Glomerular visceral epithelial cell (primary cell): Measurements from ENCODE around the gene COPA.

Experiments used
- DNase-seq: peaks from one replicate; pipeline ENCODE4 v3.0.0-alpha.2; 2016; ENCODE audit errors: extremely low spot score

The COPA gene

DNA sequence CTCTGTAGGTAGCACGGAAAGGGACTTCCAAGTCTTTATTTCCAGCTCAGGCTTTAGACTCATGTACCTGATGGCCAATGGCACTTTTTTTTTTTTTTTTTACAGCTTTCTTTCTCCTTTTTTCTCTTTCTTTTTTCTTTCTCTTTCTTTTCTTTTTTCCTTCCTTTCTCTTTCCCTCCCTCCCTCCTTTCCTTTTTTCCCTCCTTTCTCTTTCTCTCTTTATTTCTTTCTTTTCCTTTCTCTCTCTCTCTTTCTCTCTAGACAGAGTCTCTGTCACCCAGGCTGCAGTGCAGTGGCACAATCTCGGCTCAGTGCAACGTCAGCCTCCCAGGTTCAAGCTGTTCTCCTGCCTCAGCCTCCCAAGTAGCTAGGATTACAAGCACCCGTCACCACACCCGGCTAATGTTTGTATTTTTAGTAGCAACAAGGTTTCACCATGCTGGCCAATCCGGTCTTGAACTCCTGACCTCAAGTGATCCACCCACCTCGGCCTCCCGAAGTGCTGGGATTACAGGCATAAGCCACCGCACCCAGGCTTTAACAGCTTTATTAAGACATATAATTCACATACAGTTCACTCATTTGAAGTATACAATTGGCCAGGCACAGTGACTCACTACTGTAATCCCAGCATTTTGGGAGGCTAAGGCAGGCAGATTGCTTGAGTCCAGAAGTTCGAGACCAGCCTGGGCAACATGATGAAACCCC, 75.6 kb downstream of the COPA start:
- DNase-seq = no peak

DNA sequence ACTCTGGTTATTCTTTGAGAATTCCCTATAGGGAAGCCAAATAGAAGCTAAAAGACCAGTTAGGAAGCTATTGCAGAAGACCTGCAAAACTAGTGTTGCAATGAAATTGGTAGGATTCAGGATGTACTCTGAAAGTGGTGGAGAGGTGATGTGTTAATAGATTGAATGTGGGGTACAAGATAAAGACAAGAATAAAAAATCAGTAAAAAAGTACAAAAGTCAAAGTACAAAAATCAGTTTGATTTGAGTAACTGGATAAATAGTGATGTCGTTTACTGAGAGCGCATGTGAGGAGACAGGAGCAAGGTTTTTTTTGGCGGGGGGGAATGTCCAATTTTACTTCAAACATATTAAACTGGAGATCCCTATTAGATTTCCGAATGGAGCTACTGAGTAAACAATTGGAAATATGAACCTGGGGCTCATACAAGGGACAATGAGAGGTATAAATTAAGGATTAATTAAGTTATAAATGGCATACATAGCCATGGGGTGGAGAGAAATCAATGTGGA, 78.2 kb downstream of the COPA start:
- DNase-seq = no peak

DNA sequence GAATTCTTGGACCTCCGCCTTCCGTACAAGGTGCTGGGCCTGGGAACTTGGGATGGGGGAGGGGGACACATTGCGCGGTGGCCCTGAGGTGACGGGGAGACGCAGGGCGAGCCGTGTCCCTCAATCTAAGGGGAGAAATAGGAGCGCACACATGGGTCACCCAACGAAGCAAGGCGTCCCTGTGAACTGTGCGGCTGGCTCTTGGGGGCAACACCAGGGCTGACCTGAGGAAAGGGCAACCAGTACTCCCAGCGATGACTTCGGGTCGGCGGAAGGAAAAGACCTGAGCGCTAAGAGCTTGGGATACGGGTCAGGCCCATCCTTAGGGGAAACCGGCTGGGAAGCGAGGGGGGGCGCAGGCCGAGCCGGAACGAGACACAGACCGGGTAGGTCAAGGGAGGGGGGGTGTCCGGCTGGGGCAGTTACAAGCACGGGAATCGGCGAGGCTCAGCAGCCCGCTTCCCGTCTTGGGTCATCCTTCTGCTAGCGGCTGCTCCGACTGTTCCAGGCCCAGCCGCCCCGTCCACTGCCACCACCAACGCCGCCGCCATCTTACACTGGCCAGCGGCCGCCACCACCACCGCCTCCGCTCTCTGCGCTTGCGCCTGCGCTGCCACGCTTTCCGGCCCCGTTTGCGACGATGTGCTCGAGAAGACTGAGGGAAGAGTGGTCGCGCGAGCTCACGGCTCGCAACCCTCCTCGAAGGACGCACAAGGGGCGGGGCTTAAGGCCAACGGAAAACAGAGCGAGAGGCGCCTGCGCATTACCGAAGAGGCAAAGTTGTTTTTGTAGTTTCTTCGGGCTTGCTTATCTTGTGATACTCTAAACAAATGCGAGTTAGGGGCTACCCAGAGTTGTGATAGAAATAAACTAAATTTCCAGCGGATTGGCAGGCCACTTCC, 80.9 kb downstream of the COPA start, which contains the start of gene DCAF8:
DCAF8 (minus strand) TSS at position 657 of the 902 bp plus-strand sequence. CDS start 18,541 bp downstream, outside the sequence.
- DNase-seq = peak; percentile 97

DNA sequence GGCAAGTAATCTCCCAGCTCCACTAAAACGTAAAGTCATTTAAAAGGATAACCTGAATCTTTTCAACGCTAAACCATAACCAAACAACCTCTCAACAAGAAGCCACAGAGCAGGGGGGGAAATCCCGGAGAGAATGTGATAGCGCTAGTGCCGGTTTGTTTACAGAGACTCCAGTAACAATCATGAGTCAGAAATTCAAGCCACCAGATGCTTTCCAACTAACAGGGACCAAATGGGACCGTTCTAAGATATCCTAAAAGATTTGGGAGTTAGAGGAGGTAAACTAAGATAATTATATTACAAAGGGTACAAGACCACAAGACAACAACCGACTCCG, 81.5 kb downstream of the COPA start:
- peak; percentile 69 for DNase-seq

DNA sequence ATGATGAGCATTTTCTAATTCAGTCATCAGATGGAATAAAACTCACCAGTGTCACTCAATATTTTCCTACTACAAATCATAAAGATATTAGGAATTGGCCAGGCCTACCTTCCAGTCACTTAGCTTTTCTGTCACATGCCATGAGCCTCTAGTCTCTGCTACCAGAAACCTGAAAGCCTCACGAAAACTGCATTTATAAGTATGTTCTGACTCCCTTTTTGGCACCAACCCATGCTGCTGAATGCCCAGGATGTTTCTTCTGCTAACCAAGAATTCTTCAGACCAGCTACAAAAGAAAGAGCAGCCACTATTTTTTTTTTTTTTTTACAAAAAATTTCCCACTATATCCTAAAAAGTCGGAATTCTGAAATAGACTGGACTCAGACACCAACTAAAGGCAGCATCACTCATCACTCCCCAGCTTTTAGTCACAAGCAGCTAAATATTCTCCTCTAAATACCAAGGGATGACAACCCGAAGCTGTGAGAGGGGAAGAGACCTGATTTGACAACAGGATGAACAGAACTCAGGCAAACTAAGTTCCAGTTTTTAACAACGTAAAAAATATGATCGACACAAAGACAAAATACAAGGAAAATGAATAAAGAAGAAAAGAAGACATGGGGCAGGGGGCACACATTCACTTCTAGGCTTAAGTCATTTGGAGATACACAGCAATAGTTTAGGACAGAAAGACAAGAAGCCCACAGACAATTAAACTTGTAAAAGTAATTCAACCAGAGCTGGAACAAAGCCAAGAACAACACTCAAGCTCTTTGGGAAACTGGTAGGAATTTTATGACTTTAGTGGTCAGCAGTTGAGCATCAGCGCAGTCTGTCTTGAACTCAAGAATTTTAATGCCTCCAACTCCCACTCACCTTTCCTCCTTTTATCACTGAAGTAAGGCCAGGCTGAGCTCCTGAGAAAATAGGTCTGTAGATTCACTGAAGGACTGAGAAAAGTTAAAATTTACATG, 82.4 kb downstream of the COPA start:
- peak; percentile 87 for DNase-seq

DNA sequence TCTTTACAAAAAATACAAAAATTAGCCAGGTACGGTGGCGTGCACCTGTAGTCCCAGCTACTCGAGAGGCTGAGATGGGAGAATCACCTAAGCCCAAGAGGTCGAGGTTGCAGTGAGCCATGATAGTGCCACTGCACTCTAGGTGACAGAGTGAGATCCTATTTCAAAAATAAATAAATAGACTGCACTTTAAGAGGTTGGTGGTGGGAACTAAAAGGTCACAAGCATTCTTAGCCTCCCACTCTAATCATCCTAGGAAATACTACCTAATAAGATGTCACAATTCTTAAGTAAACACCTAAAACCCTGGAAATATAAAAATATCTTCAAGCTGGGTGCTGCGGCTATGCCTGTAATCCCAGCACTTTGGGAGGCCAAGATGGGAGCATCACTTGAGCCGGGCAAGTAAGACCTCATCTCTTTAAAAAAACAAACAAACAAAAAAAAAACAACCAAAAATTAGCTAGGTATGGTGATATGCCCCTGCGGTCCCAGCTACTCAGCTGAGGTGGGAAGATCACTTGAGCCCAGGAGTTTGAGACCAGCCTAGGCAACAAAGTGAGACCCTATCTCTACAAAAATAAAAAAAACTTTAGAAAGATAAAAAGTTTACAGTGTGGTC, 84.8 kb downstream of the COPA start:
- DNase-seq = no peak

DNA sequence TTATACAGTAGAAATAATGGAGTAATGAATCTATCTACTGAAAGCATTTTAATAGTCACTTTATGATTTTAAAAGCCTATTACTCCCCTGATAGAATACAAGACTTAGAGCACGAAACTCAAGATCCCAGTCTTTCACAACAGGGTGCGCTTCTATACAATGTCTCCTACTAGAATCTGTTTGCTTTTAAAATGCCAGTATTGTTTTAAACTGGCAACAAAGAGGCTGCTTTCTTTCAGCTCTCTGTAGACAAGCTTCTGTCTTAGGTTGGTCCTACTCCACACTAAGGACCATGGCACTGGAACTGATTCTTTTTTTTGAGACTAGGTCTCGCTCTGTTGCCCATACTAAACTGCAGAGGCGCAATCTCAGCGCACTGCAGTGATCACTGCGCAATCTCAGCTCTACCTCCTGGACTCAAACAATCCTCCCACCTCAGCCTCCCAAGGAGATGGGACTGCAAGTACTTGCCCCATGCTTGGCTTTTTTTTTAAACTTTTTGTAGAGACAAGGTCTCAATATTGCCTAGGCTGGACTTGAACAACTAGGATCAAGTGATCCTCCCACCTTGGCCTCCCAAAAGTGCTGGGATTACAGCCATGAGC, 85.5 kb downstream of the COPA start:
- no peak for DNase-seq

DNA sequence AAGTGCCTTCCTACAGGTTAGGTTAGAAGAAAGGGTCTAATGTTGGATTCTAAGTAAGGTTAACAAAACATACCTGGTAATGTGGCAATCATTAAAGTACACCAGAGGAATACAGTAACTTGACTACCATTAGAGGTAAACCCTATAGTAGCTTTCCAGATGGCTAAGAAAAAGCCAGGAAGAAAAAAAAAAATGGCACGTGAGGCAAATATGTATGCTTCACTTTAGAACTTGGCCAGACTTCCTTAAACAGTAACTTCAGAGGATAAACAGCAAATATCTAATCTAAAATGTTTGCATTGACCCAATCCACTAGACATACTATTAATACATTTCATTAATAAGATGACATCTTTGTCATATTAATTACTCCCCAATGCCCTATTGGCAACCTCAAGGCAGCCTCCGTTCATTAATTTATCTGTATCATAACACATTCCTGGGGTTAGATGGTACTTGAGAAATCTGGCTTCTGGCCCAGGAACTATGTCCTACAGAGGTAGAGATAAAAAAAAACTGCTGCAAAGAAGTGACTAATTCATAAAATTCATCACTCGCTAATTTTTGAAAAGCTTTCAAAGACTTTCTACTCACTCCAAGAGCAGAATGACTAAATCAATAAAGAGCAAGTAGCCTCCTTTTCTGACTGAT, 86.5 kb downstream of the COPA start:
- DNase-seq = peak; percentile 67

DNA sequence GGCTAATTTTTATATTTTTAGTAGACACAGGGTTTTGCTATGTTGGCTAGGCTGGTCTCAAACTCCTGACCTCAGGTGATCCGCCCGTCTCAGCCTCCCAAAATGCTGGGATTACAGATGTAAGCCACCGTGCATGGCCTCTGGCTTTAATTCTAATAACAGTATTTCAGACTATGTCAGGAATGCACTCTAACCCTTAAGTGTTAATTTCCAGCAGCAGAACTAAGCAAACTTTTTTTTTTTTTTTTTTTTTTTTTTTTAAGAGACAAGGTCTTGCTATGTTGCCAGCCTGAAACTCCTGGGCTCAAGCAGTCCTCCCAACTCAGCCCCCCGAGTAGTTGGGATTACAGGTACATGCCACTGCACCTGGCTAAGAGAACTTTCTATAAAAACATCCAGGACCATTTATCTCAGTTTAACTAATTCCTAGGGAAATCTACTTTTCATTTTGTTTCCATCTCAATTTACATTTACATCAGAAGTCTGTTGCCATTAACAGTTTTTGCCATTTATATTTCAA, 87.2 kb downstream of the COPA start:
- no peak for DNase-seq

DNA sequence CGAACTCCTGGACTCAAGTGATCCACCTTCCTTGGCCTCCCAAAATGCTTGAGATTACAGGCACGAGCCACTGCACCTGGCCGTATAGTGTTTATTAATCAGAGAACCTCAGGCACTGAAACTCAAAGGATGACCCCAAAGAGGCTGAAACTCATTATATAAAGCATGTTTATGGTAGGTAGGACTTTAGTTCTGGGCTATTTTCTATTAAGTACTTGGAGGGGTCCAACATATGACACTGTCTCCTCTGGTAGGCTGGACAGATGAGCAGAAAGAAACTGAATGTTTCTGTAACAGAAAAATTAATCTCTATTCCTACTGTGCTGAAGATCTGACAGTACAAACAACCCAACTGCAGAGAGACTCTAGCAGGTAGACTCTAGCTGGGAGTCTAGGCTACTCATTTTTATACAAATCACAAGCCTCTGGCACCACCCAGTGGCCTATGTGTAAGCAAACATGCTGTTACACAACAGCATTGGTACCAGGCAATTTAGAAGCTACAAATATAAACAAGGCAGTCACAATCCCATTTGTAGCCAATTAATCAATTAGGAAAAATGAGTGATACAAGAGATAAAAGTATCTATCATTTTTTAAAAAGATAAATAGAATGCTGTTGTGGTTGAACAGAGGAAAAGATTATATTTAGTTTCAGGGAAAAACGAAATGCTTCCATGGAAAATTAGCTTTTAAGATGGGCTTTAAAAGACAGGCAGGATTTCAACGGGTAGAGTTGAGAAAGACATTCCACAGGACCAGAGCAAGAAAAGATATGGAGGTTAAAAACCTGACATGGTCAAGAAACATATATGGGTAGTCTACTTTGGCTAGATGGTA, 91.1 kb downstream of the COPA start:
- DNase-seq = peak; percentile 74

DNA sequence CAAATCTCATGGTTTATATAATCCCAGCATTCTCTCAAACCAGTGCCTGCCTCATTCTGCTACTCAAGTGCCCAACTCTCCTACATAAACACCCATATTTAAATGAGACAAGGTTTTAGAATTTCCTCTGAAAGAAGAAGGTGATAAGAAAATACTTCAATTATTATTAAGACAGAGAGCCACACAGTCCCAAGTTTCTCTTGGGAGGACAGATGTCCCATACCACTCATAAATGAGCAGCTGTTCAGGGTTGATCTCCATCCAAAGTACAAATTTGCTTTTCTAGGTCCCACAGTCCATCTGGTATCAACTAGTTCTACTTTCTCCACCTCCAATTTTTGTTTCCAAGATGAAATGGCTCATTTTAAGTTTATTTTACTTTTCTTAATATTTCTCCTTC, 92.0 kb downstream of the COPA start:
- DNase-seq = no peak

DNA sequence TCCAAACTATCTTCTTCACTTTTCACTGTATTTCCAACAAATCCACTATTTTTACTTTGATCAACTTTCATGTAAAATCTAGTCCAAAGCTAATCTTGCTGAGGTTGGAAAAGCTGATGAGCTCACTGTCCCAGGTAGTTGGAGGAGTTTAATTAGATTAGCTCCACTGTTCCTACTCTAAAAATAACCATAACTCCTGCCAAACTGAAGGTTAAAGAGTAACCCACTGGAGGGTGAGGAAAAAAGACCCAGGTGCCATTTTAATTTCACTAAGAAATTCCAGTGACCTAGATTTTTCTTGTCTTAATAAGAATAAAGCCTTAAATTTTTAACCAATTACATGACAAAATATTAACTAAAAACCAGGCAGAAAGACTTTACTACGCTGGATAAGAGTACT, 96.0 kb downstream of the COPA start:
- DNase-seq = peak; percentile 20

DNA sequence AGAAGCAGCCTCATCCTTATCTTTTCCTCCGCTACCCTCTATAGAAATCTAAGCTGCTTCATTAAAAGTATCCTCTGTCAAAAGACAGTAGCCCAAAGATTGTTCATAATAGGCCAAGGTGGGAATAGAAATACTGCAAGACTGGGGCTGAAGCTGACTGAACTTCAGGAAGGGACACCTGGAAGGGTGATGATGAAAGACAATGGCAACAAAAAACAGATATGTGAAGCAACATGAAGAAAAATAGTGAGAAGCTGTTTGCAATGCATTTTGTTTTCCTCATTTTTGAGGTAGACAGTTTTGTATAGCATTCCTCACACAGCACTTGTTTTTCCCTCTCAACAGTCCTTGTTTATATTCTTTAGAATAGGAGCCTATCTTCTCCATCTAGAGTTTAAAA, 97.6 kb downstream of the COPA start:
- DNase-seq = no peak

DNA sequence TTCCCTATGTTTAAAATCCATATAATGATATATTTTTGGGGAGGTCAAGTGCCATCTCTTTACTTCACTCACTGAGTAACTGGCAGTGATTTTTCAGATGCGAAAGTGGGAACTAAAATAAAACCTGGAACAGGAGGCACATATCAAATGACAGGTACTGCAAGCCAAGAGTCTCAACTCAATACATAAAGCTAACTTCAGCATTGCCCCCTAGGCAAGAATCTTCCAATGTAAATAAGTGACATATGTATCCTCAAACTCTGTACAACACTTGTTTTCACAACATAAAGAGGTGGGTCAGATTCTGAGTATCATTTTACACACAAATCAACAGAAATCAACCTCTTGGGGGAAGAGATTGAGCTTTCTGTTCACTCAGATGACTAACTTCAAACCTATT, 98.8 kb downstream of the COPA start:
- DNase-seq = no peak

DNA sequence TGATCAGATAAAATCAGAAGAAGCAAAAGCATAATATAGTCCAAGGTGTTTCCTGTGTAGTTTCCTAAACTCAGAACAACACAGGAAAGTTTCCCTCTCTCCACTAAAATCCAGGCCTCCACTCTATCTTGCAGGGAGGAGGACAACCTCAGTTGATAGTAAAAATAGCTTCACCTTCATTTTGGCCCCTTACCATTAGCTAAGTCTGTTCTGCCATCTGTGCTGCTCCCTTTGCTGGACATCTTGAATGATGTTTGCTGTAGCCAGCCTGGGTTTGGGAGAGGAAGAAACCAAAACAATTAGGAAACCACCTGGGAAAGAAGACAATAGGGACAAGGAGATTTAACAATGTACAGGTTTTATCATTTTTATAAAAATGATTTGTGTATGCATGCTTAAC, 99.3 kb downstream of the COPA start:
- DNase-seq = no peak

DNA sequence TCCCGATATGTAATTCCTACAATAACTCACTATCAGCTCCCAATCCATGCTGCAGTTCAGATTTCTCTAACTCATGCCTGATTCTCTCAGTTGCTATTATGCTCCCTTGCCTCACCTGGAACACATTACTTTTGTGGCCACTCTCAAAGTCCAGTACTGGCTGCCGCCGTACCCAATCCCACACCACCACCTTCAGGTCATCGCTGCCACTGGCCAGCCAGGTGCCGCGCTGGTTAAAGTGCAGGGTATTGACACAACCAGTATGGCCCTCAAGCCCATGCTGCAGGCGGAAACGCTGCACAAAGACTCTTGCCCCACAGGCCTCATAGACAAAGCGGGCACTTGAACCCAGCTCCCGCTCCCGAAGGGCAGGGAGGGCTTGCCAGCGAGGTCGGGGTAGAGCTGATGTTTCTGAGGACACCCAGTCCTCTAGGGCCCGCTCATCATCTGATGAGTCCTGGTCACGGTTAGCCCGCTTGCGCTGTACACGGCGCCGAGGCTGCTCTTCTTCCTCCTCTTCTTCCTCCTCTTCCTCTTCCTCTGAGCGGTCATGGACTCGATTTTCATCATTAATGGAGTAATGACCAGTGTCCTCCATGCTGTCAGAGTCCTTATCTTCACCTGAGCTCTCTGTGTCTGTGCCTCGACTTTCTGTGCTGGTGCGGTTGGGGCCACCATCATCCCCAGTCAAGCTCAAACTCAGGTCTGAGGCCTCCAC, 103.3 kb downstream of the COPA start:
- DNase-seq = no peak
